ENCODE results near the gene CD34.
"Not testable (repeated sequence)": the region's sequence is repeated elsewhere in the genome, so short reads cannot be mapped to it uniquely, and the experiment has no call there.

CD34 gene

GRCh38 chr1:207925969-207926368, 15.0 kb upstream of the CD34 start:
- DNase-seq = not testable (repeated sequence)

GRCh38 chr1:207925210-207925609, 14.3 kb upstream of the CD34 start:
- no peak for DNase-seq

GRCh38 chr1:207923561-207923960, 12.6 kb upstream of the CD34 start:
- DNase-seq = no peak

GRCh38 chr1:207923121-207923520, 12.2 kb upstream of the CD34 start:
- no peak for DNase-seq

GRCh38 chr1:207922554-207922953, 11.6 kb upstream of the CD34 start:
- no peak for DNase-seq

- no peak for DNase-seq
Observed at GRCh38 chr1:207921321-207921720, 10.4 kb upstream of the CD34 start.

GRCh38 chr1:207920444-207921021, 9.6 kb upstream of the CD34 start:
- DNase-seq = no peak

- no peak for DNase-seq
Observed at GRCh38 chr1:207919523-207920170, 8.7 kb upstream of the CD34 start.

GRCh38 chr1:207918581-207918980, 7.7 kb upstream of the CD34 start:
- no peak for DNase-seq

- no peak for DNase-seq
Observed at GRCh38 chr1:207918011-207918410, 7.1 kb upstream of the CD34 start.

- no peak for DNase-seq
Observed at GRCh38 chr1:207917080-207917479, 6.2 kb upstream of the CD34 start.

GRCh38 chr1:207913951-207914350, 3.0 kb upstream of the CD34 start:
- no peak for DNase-seq

- no peak for DNase-seq
Observed at GRCh38 chr1:207911856-207912760, 1.2 kb upstream of the CD34 start.

GRCh38 chr1:207909687-207910086, 1.2 kb downstream of the CD34 start:
- DNase-seq = no peak

GRCh38 chr1:207908107-207908734, 2.7 kb downstream of the CD34 start:
- DNase-seq = no peak

- DNase-seq = no peak
Observed at GRCh38 chr1:207904391-207904790, 6.5 kb downstream of the CD34 start.

- DNase-seq = no peak
Observed at GRCh38 chr1:207903767-207904166, 7.2 kb downstream of the CD34 start.

GRCh38 chr1:207903053-207903452, 7.9 kb downstream of the CD34 start:
- DNase-seq = no peak

GRCh38 chr1:207902566-207902965, 8.4 kb downstream of the CD34 start:
- no peak for DNase-seq

- DNase-seq = no peak
Observed at GRCh38 chr1:207901041-207901653, 9.8 kb downstream of the CD34 start.

GRCh38 chr1:207898836-207899235, 12.1 kb downstream of the CD34 start:
- DNase-seq = no peak

- DNase-seq = no peak
Observed at GRCh38 chr1:207898260-207898659, 12.7 kb downstream of the CD34 start.

- DNase-seq = no peak
Observed at GRCh38 chr1:207897188-207897587, 13.7 kb downstream of the CD34 start.
